ENCODE data around the gene PHPT1. TPM values are rescaled to one million over a fixed set of nuclear protein-coding genes. Genes with fewer than 3 reads are reported as not detected.

Gene PHPT1
- total and polyA plus RNA-seq, 8 donors: 75.2 to 189 (median 84.0) TPM

- TF ChIP-seq CTCF (IDR thresholded peaks at IDR 0.05): no peak
- DNase-seq (peak in 5 of 6 donors; percentile 14 to 57 (median 30)), ATAC-seq (no peak), FAIRE-seq (no peak)
- Histone ChIP-seq H3K4me3 (no peak overlapping the region), H3K36me3 (peaks cover 0 to 8% (median 5%) of the 10 kb centered on the region in 3 donors), H3K9me3 (no peaks in the 10 kb centered on the region), H3K27me3 (no peaks in the 10 kb centered on the region), H3K4me1 (peaks cover 0 to 16% (median 6%) of the 10 kb centered on the region in 3 donors), H3K27ac (peak overlapping the region in 2 of 4 donors; percentile 27 to 37)
- intact Hi-C loops (cut with DNase I): no loop called here
- WGBS, 2 donors: 71 to 77% methylated on average over 30 of the region's 30 CpGs
Measured at GRCh38 chr9:136823136-136824046, 25.8 kb upstream of the PHPT1 start.

GRCh38 chr9:136824496-136825225 lies 24.5 kb upstream of the PHPT1 start:
- peaks cover 0 to 21% (median 5%) of the 10 kb centered on the region in 3 donors for H3K36me3 ChIP-seq
- no peaks in the 10 kb centered on the region for H3K27me3 ChIP-seq
- H3K27ac ChIP-seq: peak overlapping the region in 2 of 4 donors; percentile 17 to 27
- intact Hi-C loops (cut with DNase I): no loop called here
- TF ChIP-seq CTCF (IDR thresholded peaks at IDR 0.05): no peak
- H3K4me1 ChIP-seq: peaks cover 0 to 16% (median 6%) of the 10 kb centered on the region in 3 donors
- ATAC-seq (no peak), FAIRE-seq (no peak), DNase-seq (peak in 4 of 6 donors; percentile 11 to 60 (median 20))
- no peak overlapping the region for H3K4me3 ChIP-seq
- WGBS, 2 donors: 80 to 84% methylated on average over 21 of the region's 21 CpGs
- no peaks in the 10 kb centered on the region for H3K9me3 ChIP-seq

GRCh38 chr9:136825295-136826187 lies 23.7 kb upstream of the PHPT1 start:
- Histone ChIP-seq H3K27ac (no peak overlapping the region), H3K36me3 (peaks cover 0 to 30% (median 8%) of the 10 kb centered on the region in 3 donors), H3K9me3 (no peaks in the 10 kb centered on the region), H3K27me3 (no peaks in the 10 kb centered on the region), H3K4me1 (peaks cover 0 to 16% (median 6%) of the 10 kb centered on the region in 3 donors), H3K4me3 (no peak overlapping the region)
- 92 to 95% methylated on average over 39 to 44 of the region's 44 CpGs for WGBS, 2 donors
- peak in 5 of 6 donors; percentile 7 to 67 (median 36) for DNase-seq
- no peak for FAIRE-seq
- intact Hi-C loops (cut with DNase I): no loop called here
- ATAC-seq: no peak
- no peak for TF ChIP-seq CTCF (IDR thresholded peaks at IDR 0.05)

- intact Hi-C loops (cut with DNase I): no loop called here
- FAIRE-seq: no peak
Measured at GRCh38 chr9:136826188-136826541, 23.0 kb upstream of the PHPT1 start.

More at GRCh38 chr9:136826188-136826541, 23.0 kb upstream of the PHPT1 start:
- Histone ChIP-seq H3K27me3 (no peaks in the 10 kb centered on the region), H3K4me1 (peaks cover 0 to 16% (median 6%) of the 10 kb centered on the region in 3 donors), H3K27ac (no peak overlapping the region), H3K9me3 (no peaks in the 10 kb centered on the region), H3K36me3 (peaks cover 0 to 30% (median 11%) of the 10 kb centered on the region in 3 donors), H3K4me3 (no peak overlapping the region)
- ATAC-seq: no peak
- DNase-seq: peak in 2 of 6 donors; percentile 6 to 73
- 83 to 90% methylated on average over 17 of the region's 17 CpGs for WGBS, 2 donors
- no peak for TF ChIP-seq CTCF (IDR thresholded peaks at IDR 0.05)

Data from pancreas (tissue), 10 donors.